ENCODE results near the gene KRT25. TPM values are rescaled to one million over a fixed set of nuclear protein-coding genes. Genes with fewer than 3 reads are reported as not detected.

The KRT25 gene
- total RNA-seq, 2 experiments from 2014 or later: not detected

- no peak for DNase-seq (ENCODE audit: low spot score)
Observed at GRCh38 chr17:40730970-40731369, 24.2 kb downstream of the KRT25 start.

DNA sequence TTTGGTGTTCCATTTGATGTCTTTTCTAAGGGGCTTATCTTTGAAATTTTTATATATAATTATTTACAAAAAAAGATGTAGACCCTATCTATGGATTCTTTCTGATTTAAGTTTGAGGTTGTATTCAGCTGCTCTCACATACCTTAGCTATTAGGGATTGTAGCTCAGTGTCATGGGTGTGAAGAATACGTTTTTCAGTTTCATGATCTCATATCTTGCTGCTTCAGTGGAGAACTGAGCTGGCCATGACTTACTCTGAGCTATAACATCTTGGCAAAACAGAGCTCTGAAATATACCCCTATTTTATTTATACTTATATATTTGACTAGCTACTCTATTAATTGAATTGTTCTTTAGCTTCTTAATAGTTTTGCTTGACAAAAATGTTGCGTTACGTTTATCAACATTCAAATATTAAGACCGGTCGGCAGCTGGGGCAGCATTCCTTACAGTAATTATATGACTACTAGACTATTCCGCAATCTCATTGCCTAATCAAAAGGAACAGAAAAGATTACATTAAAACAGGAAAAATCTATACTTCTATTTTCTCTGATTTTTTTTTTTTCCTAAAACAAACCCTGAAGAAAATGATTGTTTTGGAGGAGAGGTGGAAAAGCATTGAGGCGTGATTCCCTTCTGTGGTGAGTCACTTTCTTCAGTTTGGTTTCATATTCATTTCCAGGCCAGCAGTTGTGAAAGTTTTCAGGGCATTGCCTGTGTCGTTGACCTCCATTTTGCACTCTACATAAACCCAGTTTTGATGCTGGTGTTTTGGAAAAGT, 27.5 kb downstream of the KRT25 start:
- CTCF ChIA-PET (ENCODE audit: unreplicated experiment): no interaction called here
- intact Hi-C loops (cut with micrococcal nuclease; ENCODE audit: unreplicated experiment): loop anchor here (5.0 kb wide), 1 partner anchor 105 kb away; no protein-coding TSS in a partner anchor
- 0 out of 2 replicates have a peak overlapping the region, but pooled peaks have one; percentile 11 for H3K4me2 ChIP-seq (ENCODE audit: low read length)

More at GRCh38 chr17:40730970-40731369, 24.2 kb downstream of the KRT25 start:
- no peak for TF ChIP-seq CTCF (conservative IDR thresholded peaks at IDR 0.05; ENCODE audit: low read length)
- Histone ChIP-seq H3K27ac (ENCODE audit: low read depth, low read length, poor library complexity, severe bottlenecking) (no peak overlapping the region), H3K4me2 (ENCODE audit: low read length) (no peak overlapping the region), H4K20me1 (ENCODE audit: insufficient read depth, low read length) (no peaks in the 10 kb centered on the region), H3K4me3 (ENCODE audit: low read depth, low read length, poor library complexity, severe bottlenecking) (no peak overlapping the region), H3K36me3 (ENCODE audit: insufficient read depth, low read length) (no peaks in the 10 kb centered on the region), H3K4me1 (ENCODE audit: insufficient read depth, low read length, poor library complexity, severe bottlenecking) (peaks cover 8% of the 10 kb centered on the region), H3K9me3 (ENCODE audit: low read length) (no peaks in the 10 kb centered on the region), H2AFZ (ENCODE audit: low read length) (no peak overlapping the region), H3K9me2 (ENCODE audit: insufficient read depth, low read length) (no peaks in the 10 kb centered on the region), H3K79me2 (ENCODE audit: insufficient read depth, low read depth, low read length) (no peaks in the 10 kb centered on the region)
- ChIA-PET CTCF (ENCODE audit: unreplicated experiment) (no interaction called here), POLR2A (no interaction called here)
- BruUV-seq (replicated peaks): no TSS peak
- intact Hi-C loops (cut with micrococcal nuclease; ENCODE audit: unreplicated experiment): no loop called here

More for the DNA sequence above, 27.5 kb downstream of the KRT25 start:
- Histone ChIP-seq H3K79me2 (ENCODE audit: insufficient read depth, low read depth, low read length) (no peaks in the 10 kb centered on the region), H3K36me3 (ENCODE audit: insufficient read depth, low read length) (no peaks in the 10 kb centered on the region), H3K9me2 (ENCODE audit: insufficient read depth, low read length) (no peaks in the 10 kb centered on the region), H3K9me3 (ENCODE audit: low read length) (no peaks in the 10 kb centered on the region), H3K27ac (ENCODE audit: low read depth, low read length, poor library complexity, severe bottlenecking) (no peak overlapping the region), H3K4me1 (ENCODE audit: insufficient read depth, low read length, poor library complexity, severe bottlenecking) (peaks cover 8% of the 10 kb centered on the region), H2AFZ (ENCODE audit: low read length) (no peak overlapping the region), H3K4me3 (ENCODE audit: low read depth, low read length, poor library complexity, severe bottlenecking) (no peak overlapping the region), H4K20me1 (ENCODE audit: insufficient read depth, low read length) (no peaks in the 10 kb centered on the region)
- DNase-seq (ENCODE audit: low spot score): peak; percentile 47
- no peak for TF ChIP-seq CTCF (conservative IDR thresholded peaks at IDR 0.05; ENCODE audit: low read length)
- POLR2A ChIA-PET: interaction anchor here (0.6 kb wide), 1 partner anchor 518 kb away, joined by 7 read pairs; no protein-coding TSS in a partner anchor
- BruUV-seq (replicated peaks): no TSS peak
